GM12892 (cell line): Measurements from ENCODE around the gene SPDYC.

Experiments
- POLR2A ChIP-seq: IDR thresholded peaks from 2 replicates; pipeline ENCODE4 v1.6.1; 2011; ENCODE audit warnings: low read depth, low read length, control low read depth
- TAF1 ChIP-seq: IDR thresholded peaks from 2 replicates; pipeline ENCODE4 v1.6.1; 2011; ENCODE audit warnings: low read depth, mild to moderate bottlenecking, control low read depth, low read length, borderline replicate concordance

DNA sequence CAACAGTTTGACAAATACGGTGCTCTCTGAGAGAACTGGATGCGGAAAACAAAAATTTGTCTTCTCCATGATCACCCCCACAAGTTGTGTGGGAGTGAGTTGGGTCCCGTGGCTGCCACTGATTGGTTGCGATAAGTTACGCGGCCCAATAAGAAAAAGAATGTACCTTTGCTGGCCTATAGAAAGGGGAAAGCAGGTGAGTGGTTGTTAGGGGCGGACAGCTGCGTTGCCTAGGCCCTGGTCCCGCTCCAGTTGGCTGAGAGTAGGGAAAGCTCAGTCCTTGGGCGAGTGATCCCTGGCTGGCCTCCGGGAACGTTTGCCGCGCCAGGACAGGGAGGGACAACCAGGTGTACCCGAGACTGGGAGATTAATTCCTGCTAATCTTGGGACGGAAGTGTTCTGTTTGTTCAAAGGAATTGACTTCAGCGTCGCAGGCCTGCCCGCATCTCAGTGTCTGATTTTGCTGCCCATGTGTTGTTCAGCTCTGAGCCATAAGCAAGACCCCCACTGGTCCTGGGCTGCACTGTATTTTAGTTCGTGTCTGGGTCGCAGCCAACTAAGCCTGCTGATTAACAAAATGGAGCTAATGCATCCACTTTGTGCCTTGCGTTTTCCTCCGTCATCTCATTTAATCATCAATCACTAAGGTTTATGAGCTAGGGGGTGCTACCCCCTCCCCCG lies 34.9 kb upstream of the SPDYC start:
- TF ChIP-seq POLR2A (no peak; the same call in 1 of the 2 replicates), TAF1 (no peak)
